GM18520 (cell line): ENCODE results near the gene NUDT4B.
A peak's percentile ranks its signal among the peaks of the same experiment; 100 is the strongest.
"Not testable (repeated sequence)": the region's sequence is repeated elsewhere in the genome, so short reads cannot be mapped to it uniquely, and the experiment has no call there.

Experiments
- ATAC-seq: cut with Tn5 transposase; IDR thresholded peaks from one replicate; pipeline ENCODE4 v1.9.1; 2021; ENCODE audit not compliant: unreplicated experiment

Gene NUDT4B

DNA sequence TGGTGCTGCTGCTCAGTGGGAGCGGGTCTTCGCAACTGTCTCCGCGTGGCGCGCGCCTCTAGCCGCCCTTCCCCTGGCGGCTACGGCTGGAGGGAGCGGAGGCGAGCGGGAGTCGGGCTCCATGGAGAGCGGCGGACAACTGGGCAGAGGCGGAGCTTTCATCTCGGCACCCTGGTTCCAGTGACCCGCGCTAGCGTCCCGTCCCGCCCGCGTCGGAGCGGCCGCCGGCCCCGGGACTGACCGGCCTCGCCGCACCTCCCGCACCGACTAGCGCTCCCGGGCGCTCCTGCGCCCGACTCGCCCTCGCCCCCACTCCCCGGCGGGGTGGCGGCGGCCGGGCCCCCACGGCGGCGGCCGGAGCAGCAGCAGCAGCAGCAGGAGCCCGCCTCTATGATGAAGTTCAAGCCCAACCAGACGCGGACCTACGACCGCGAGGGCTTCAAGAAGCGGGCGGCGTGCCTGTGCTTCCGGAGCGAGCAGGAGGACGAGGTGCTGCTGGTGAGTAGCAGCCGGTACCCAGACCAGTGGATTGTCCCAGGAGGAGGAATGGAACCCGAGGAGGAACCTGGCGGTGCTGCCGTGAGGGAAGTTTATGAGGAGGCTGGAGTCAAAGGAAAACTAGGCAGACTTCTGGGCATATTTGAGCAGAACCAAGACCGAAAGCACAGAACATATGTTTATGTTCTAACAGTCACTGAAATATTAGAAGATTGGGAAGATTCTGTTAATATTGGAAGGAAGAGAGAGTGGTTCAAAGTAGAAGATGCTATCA, at the start of gene NUDT4B:
TSS of gene NUDT4B (plus strand) at position 212 of the 772 bp plus-strand sequence. CDS start at position 391, 179 bp downstream.
- ATAC-seq: peak; percentile 24

DNA sequence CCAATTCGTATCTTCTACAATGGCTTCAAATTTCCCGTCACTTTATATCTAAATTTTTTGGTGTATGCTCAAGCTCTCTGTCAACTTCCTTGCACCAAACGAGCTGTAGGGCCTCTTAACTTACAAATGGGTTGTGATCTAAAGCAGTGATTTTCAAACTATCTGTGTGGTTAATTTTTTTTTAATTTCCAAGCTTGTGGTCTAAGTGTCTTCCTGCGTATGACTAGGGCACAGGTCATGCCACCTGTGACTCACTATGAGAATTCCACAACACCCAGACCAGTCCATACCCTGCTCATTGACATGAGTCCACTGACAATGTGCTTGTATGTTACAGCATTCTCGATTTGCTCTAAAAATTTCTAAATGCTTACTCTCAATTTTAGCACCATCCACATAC, 49.2 kb upstream of the NUDT4B start:
- ATAC-seq: not testable (repeated sequence)

DNA sequence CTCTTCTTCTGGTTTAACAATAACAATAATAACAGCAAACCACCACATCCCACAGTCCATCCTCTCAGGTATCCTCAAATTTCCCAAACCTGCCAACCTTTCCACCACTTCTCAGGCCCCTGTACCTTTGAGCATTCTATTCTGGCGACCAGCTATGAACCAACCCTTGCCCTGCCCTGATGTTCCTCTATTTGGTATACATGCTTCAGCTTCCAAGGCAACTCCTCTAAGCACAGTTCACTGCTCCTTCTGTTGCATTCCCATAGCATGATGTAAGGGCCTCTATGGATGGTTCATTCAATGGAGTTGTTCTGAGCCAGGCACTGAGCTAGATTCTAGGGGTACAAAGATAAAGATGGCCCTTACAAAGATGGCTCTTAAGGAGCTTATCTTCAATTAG, 46.3 kb upstream of the NUDT4B start:
- ATAC-seq: not testable (repeated sequence)

DNA sequence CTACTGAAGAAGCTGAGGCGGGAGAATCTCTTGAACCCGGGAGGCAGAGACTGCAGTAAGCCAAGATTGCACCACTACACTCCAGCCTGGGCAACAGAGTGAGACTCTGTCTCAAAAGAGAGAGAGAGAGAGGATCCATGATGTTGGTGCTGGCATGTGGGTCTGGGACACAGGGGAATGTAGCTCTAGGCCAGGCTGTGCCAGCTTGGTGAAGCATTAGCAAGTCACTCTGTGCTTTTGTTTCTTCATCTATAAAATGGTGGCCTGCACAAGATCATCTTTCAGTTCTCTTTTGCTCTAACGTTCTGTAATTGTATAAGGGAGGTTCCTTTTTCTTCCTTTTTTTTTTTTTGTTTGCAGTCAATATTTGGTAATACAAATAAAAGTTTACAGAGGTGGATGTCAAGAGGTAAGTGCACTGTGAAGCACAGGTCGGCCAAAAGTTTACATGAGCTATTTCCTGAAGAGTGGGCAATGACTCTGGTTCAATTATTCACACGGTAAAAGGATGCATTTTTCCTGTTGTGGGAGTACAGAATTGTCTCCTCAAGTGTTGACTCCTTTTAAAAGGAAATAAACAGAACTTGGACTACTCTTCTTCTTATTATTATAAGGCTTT, 44.5 kb upstream of the NUDT4B start:
- ATAC-seq: not testable (repeated sequence)

DNA sequence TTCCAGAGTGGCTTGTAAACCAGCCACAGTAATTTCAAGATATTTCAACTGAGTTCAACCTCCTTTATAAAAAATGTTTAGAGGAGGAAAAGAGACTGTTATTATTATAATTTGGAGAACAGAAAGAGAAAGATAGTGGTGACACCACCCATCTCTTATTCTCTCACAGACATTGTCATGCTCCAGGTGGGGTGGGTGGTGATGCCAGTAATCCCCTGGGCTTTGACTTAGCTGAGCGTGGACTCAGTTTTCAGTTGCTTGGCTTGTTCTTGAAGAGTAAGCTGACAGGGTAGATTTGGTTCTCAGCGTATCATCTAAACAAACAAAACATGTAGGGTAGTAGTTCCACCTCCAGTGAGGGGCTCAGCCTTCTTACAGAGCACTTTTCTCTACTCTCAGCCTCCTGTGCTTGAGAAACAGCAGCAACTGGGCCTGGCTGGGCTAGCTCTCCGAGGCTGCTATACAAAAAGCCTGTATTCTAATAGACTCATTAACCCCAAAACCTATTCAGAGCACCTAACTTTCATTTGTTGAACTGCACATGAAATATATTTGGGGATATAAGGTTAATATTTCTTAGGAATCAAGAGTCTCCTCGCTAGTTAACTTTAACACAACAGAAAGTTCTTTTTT, 43.1 kb upstream of the NUDT4B start:
- ATAC-seq: not testable (repeated sequence)

DNA sequence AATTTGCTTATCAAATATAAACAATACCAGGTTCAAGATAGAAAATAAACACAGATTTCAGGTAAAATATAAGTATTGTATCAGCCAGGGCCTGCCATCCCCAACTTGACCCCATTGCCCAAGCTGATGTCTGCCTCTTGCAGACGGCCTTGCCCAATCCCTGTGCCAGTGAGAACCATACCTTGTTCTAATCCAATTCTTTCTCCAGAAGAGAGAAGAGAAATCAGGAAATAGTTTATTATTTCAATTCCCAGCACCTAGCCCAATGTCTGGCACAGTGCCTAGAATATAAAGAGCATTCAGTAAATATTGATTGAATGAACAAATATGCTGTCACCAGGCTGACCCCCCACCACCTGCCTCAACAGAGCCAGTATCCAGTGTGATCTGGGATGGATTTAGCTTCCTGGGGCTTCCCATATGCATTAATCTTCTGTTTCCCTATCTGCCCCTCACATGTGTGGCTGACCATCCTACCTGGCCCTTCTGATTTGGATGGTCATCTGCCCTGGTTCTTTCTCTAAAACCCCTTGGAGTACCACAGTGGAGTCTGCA, 39.7 kb upstream of the NUDT4B start:
- not testable (repeated sequence) for ATAC-seq

DNA sequence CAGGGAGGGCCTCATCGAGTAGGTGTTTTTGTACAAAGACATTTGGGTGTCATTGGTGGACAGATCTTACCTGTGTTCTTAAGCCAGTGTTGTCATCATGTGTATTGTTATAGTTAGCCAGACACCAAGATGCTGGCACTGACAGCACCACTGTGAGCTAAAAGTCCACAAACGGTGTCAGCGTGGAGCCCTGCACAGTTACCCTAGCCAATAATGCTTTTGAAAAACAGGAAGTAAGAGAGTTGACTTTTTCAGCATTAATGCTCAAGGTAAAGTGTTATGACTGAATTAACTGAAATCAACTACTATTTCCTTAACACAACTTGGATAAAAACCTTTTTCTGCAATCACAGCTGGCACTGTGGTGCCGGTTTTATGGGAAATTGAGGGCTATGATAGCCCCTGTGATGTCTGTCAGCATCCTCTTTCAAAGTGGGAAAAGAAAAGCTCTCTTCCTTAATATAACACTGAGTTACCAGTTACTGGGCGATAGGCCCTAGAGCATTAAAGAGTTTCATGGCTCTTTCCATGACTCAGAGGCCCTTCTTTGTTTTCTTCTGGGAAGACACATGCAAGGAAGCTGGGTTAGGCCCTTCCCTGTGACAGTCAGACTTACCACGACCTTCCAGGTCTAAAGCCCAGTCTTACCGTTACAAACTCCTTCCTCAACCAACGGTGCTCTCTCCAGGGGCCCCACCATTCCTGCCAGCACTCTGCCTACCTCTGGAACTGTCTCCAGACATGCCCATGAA, 37.6 kb upstream of the NUDT4B start:
- not testable (repeated sequence) for ATAC-seq

DNA sequence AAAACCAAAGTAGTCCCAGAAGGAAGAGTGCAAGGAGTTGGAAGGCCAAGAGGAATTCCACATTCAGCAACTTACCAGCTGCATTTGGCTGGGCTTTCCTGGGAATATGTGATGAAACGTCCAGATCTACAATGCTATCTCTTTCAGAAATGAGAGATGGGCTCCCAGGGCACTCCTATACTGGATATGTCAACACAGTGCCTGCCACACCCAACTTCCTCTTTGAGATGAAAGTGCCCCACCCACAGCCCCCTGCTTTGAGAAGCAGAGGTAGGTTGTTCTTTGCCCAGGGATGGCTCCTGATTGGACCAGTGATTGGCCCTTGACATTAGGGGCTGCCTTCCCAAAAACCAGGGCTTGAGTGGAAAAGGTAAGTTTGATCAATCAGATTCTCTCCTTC, 36.2 kb upstream of the NUDT4B start:
- not testable (repeated sequence) for ATAC-seq

DNA sequence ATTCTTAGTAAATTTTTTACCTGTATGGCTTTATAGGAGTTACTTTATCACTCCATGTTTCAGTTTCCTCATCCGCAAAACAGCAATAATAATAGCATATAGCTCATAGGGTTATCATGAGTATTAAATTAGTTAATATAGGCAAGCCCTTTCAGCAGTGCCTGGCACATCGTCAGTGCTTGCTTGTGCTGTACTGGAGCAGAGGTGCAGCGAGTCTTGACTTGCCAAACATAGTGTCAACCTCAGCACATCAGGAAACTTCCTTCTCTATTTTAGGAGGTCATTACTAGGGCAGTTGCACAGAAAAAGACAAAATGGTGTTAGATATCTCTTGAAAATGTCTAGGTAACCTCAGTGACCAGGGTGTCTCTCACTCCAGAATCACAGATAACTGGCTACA, 33.1 kb upstream of the NUDT4B start:
- not testable (repeated sequence) for ATAC-seq

DNA sequence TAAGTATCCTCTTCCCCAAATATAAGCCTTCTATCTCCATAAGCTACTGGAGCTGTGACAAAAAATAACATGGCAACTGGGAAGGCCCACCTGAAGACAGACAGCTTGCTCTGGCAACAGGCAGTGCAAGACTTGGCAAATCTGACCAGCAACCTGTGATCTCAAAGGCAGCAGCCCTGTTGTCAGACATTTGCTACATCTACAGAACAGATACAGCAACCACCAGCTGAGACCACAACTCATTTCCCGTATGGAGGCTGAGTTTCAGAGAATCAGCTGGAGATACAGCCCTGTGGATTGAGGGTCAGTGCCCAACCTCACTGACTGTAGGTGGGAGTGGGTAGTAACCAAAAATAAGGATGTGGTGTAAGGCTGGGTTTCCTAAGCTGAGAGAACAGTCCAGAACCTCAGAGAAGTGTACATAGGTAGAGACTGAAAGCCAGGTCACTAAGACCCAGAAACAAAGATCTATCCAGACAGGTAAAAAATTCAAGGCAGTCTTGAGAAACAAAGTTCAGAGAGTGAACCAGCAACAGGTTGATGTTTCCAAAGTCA, 31.5 kb upstream of the NUDT4B start:
- ATAC-seq: not testable (repeated sequence)

DNA sequence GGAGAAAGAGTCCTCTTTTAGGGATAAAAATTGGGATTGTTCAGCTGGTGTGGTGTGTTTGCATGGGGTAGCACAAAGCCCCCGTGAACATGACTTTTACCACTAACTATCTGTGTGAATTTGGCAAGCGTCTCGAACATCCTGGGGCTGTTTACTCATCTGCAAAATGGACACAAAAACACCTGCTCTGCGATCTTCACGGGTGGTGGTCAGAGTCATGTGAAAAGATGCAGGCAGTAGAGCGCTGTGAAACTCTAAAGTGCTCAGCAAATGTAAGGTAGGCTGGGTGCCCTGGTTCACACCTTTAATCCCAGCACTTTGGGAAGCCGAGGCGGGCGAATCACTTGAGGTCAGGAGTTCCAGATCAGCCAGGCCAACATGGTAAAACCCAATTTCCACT, 27.7 kb upstream of the NUDT4B start:
- ATAC-seq: not testable (repeated sequence)

DNA sequence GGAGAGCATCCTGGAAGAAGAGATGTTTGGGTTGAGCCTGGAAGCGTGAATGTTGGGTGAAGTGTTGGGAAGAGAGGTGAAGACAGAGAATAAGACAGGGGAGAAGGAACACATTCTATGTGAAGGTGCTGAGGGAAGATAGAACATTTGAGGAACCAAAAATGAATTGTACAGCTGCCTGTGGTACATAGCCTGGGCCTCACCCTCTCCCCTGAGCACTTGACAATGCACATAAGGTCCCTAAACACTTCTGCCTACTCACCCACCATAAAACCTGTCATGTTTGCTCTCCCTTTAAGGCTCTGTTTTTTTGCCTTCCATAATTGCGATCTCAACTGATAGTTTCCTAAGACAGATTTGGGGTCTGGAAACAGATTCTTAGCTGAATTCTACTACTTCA, 25.8 kb upstream of the NUDT4B start:
- not testable (repeated sequence) for ATAC-seq

DNA sequence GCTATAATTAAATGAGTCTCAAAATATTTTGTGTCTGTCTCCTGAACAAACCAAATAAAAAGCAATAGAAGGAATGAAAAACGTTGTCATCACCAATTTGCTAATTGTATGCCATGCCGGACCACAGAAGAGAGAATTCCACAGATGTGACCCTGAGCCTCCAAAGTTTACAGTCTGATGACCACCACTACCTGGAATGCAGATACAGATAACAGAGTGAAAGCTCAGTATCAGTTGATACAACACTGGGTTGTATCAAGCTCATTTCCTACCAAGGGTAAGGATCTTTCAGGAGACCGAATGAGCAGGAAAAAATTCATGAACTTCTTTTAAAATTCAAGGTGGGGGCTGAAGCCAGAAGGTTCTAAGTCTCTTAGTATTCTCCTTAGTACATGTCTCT, 25.1 kb upstream of the NUDT4B start:
- ATAC-seq: not testable (repeated sequence)

DNA sequence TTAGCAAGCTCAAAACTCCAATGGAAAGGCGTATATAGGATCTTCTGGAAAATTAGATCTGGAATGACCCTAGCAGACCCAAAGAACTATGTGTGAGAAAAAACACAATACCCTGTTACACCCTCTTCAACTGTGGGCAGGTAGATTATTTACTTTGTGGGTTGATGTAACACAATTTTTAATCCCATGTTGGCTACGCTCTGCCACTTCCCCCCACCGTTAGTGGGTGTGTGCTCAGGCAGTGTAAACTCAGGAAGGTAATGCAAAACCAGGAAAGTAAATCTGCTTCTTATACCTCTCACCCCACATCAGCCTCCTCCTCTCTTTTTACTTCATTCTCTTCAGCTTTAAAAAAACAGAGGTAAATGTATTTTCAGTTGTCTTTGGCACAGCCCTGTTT, 23.7 kb upstream of the NUDT4B start:
- ATAC-seq: not testable (repeated sequence)

DNA sequence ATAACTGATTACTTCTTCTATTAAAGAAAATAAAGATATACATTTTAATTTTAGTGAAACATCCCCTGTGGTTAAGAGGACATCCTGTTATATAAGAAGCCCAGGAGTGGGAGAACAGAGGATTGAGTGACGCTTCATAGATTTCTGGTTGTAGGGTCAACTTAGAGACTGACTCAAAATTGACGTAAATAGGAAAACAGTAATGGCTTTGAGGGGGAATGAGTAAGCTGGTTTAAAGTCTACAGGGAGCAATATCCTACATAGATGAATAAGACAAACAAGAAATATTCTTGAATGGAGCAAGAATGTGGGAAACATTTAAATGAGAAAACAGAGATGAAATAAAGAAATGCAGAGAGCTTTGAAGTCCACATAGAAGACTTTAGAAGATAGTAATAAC, 20.7 kb upstream of the NUDT4B start:
- ATAC-seq: not testable (repeated sequence)

DNA sequence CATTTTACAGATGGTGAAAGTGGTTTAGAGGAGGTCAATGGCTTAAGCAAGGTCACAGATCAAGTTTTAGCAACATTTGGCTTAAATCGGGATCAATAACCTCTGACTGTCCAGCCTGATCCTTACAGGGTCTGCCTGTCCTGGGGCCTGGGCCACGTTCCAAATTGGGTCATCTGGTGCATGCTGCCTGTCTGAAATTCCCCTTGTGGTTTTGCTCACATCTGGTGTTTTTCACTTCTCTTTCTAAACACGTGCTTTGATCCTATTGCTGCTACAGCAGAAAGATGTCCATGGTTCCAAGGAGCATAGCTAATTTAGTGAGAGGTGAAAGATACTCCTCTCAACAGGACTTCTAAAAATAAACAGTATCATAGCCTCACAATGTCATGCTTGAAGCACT, 19.4 kb upstream of the NUDT4B start:
- ATAC-seq: peak; percentile 51

DNA sequence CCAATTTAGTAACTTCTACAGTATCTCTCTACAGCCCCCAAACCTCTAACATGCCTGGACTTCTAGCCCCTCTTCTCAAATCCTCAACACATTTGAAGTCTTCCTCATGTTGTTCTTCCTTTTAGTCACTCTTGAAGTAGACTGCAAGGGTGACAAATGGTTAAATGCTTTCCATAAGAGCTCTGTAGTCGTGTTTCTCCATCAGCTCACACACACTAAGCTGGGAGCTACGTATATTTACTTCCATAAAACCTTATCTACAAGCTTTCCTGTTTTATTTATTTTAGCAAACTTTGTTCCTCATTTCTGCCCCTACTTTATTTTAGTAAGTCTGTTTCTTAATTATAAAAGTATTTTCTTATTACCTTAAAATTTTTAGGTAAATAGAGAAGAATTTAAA, 19.0 kb upstream of the NUDT4B start:
- not testable (repeated sequence) for ATAC-seq

DNA sequence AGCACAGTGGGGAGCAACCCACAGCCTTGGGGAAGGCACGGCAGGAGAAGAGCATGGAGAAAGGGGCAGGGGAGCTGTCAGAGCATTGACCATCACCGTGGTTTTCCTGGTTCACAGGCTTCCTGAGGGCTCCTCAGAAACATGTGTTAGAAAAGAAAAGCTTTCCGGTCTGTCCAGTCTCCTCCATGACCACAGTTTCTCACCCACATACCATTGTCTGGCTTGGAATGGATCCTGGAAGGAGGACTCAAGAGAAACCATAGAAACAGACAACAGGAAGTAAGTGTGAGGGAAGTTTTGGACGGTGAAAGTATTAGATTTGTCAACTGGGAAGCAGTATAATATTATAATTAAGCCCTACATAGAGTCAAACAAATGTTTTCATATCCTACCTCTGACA, 16.3 kb upstream of the NUDT4B start:
- not testable (repeated sequence) for ATAC-seq

DNA sequence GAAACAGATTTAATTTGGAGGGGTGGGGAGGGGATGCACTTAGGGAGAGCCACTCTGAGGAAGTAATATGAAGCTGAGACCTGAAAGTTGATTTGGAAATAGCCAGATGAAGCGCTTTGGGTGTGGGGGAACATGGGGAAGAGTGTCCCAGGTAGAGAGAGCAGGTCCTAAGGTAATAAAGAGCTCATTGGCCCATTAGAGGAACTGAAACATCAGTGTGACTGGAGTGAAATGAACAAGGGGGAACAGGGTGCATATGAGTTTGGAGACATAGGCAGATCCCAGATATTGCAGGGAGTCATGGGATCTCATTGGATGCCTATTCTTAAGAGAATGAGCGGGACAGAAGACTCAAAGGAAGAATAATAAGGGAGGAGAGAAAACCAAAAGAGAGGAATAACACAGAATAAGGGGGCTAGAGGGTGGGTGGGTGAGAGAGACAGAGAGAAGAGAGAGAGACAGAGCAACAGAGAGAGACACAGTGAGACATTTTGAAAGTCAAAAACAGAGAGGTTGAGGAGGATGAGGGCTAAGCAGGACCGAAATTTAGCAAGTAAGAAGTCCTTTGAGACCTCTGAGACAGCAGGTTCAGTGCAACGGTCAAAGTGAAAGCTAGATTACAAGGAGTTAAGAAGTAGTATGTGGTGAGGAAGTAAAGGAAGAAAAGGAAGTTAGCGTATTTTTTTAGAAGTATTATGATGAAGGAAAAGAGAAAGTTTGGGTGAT, 14.8 kb upstream of the NUDT4B start:
- peak; percentile 39 for ATAC-seq

DNA sequence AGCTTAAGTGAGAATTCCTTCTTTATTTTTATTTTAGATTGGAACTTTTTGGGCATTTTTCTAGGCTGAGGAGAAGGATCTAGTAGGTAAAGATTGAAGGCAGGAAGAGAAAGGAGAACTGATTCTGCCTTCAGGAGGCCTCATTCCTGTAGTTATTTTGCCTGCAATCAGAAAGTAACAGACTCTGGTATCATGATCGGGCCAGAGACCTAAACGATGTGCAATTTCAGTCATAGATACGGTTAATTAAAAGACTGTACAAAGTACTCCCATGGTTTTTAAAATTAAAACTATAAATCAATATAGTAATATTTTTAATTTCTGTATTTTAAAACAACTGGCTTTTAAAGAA, 14.3 kb upstream of the NUDT4B start:
- peak; percentile 15 for ATAC-seq
